ENCODE results near the gene NUTF2. TPM values are rescaled to one million over a fixed set of nuclear protein-coding genes. Genes with fewer than 3 reads are reported as not detected.
A peak's percentile ranks its signal among the peaks of the same experiment; 100 is the strongest.

The NUTF2 gene
- polyA plus RNA-seq, 2 donors, result 95.4 to 109 TPM

DNA sequence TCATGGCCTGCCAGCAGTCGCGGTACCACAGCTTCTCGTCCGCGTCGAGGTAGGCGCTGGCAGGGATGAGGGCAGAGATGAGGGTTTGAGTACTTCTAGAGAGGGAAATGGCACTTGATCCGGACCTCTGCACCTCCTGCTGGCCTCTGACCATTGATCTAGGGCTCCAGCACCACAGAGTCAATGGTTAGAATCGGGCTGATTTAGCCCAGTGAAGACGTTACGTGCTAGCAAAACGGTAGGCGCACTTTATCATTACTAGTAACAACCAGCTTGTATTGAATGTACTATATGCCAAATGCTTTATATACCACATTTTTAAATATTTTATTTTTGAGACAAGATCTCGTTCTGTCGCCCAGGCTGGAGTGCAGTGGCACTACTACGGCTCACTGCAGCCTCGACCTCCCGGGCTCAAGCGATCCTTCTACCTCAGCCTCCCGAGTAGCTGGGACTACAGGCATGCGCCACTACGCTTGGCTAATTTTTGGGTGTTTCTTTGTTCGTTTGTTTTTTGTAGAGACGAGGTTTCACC lies 39.5 kb upstream of the NUTF2 start:
- H3K36me3 ChIP-seq (ENCODE audit: control insufficient read depth in 2 of 2, insufficient read depth in 2 of 2, low read length in 1 of 2), result peaks cover 0 to under 1% of the 10 kb centered on the region in 2 donors
- H3K9me3 ChIP-seq (ENCODE audit: control insufficient read depth in 2 of 2, insufficient read depth in 1 of 2, low read depth in 1 of 2, low read length in 1 of 2), result no peaks in the 10 kb centered on the region
- WGBS, 2 donors, result 24 to 26% methylated on average over 24 of the region's 24 CpGs
- peaks cover 3 to 9% of the 10 kb centered on the region in 2 donors for H3K4me1 ChIP-seq (ENCODE audit: control insufficient read depth in 2 of 2, insufficient read depth in 2 of 2, low read length in 1 of 2)
- peak overlapping the region; percentile 88 to 92 for H3K4me3 ChIP-seq (ENCODE audit: low read depth in 1 of 2, low read length in 2 of 2)
- H3K27ac ChIP-seq (ENCODE audit: low read depth in 2 of 2, low read length in 1 of 2), result peak overlapping the region; percentile 19 to 64
- H3K27me3 ChIP-seq (ENCODE audit: control insufficient read depth in 1 of 2, insufficient read depth in 2 of 2, low read length in 2 of 2), result no peaks in the 10 kb centered on the region

GRCh38 chr16:67811899-67812298 lies 34.8 kb upstream of the NUTF2 start:
- H3K4me1 ChIP-seq (ENCODE audit: control insufficient read depth in 2 of 2, insufficient read depth in 2 of 2, low read length in 1 of 2), result no peaks in the 10 kb centered on the region
- no peak overlapping the region for H3K27ac ChIP-seq (ENCODE audit: low read depth in 2 of 2, low read length in 1 of 2)
- WGBS, 2 donors, result 96 to 100% methylated on average over 1 of the region's 1 CpG
- H3K4me3 ChIP-seq (ENCODE audit: low read depth in 1 of 2, low read length in 2 of 2), result no peak overlapping the region
- no peaks in the 10 kb centered on the region for H3K9me3 ChIP-seq (ENCODE audit: control insufficient read depth in 2 of 2, insufficient read depth in 1 of 2, low read depth in 1 of 2, low read length in 1 of 2)
- H3K36me3 ChIP-seq (ENCODE audit: control insufficient read depth in 2 of 2, insufficient read depth in 2 of 2, low read length in 1 of 2), result no peaks in the 10 kb centered on the region
- H3K27me3 ChIP-seq (ENCODE audit: control insufficient read depth in 1 of 2, insufficient read depth in 2 of 2, low read length in 2 of 2), result no peaks in the 10 kb centered on the region

GRCh38 chr16:67814567-67814966 lies 32.2 kb upstream of the NUTF2 start:
- Histone ChIP-seq H3K27me3 (ENCODE audit: control insufficient read depth in 1 of 2, insufficient read depth in 2 of 2, low read length in 2 of 2) (no peaks in the 10 kb centered on the region), H3K9me3 (ENCODE audit: control insufficient read depth in 2 of 2, insufficient read depth in 1 of 2, low read depth in 1 of 2, low read length in 1 of 2) (no peaks in the 10 kb centered on the region), H3K27ac (ENCODE audit: low read depth in 2 of 2, low read length in 1 of 2) (no peak overlapping the region), H3K36me3 (ENCODE audit: control insufficient read depth in 2 of 2, insufficient read depth in 2 of 2, low read length in 1 of 2) (no peaks in the 10 kb centered on the region), H3K4me1 (ENCODE audit: control insufficient read depth in 2 of 2, insufficient read depth in 2 of 2, low read length in 1 of 2) (no peaks in the 10 kb centered on the region), H3K4me3 (ENCODE audit: low read depth in 1 of 2, low read length in 2 of 2) (no peak overlapping the region)
- 90 to 91% methylated on average over 8 of the region's 8 CpGs for WGBS, 2 donors

GRCh38 chr16:67820608-67821259 lies 26.0 kb upstream of the NUTF2 start:
- Histone ChIP-seq H3K9me3 (ENCODE audit: control insufficient read depth in 2 of 2, insufficient read depth in 1 of 2, low read depth in 1 of 2, low read length in 1 of 2) (no peaks in the 10 kb centered on the region), H3K27ac (ENCODE audit: low read depth in 2 of 2, low read length in 1 of 2) (no peak overlapping the region), H3K27me3 (ENCODE audit: control insufficient read depth in 1 of 2, insufficient read depth in 2 of 2, low read length in 2 of 2) (no peaks in the 10 kb centered on the region), H3K36me3 (ENCODE audit: control insufficient read depth in 2 of 2, insufficient read depth in 2 of 2, low read length in 1 of 2) (peaks cover 0 to 4% of the 10 kb centered on the region in 2 donors), H3K4me3 (ENCODE audit: low read depth in 1 of 2, low read length in 2 of 2) (no peak overlapping the region), H3K4me1 (ENCODE audit: control insufficient read depth in 2 of 2, insufficient read depth in 2 of 2, low read length in 1 of 2) (no peaks in the 10 kb centered on the region)
- 89 to 94% methylated on average over 11 of the region's 11 CpGs for WGBS, 2 donors

- Histone ChIP-seq H3K4me3 (ENCODE audit: low read depth in 1 of 2, low read length in 2 of 2) (no peak overlapping the region), H3K27me3 (ENCODE audit: control insufficient read depth in 1 of 2, insufficient read depth in 2 of 2, low read length in 2 of 2) (no peaks in the 10 kb centered on the region), H3K9me3 (ENCODE audit: control insufficient read depth in 2 of 2, insufficient read depth in 1 of 2, low read depth in 1 of 2, low read length in 1 of 2) (no peaks in the 10 kb centered on the region), H3K4me1 (ENCODE audit: control insufficient read depth in 2 of 2, insufficient read depth in 2 of 2, low read length in 1 of 2) (no peaks in the 10 kb centered on the region), H3K27ac (ENCODE audit: low read depth in 2 of 2, low read length in 1 of 2) (no peak overlapping the region), H3K36me3 (ENCODE audit: control insufficient read depth in 2 of 2, insufficient read depth in 2 of 2, low read length in 1 of 2) (peaks cover 0 to 9% of the 10 kb centered on the region in 2 donors)
- WGBS, 2 donors, result 90 to 92% methylated on average over 2 of the region's 2 CpGs
These were observed 24.2 kb upstream of the NUTF2 start for GRCh38 chr16:67822511-67822910.

- Histone ChIP-seq H3K27ac (ENCODE audit: low read depth in 2 of 2, low read length in 1 of 2) (no peak overlapping the region), H3K27me3 (ENCODE audit: control insufficient read depth in 1 of 2, insufficient read depth in 2 of 2, low read length in 2 of 2) (no peaks in the 10 kb centered on the region), H3K36me3 (ENCODE audit: control insufficient read depth in 2 of 2, insufficient read depth in 2 of 2, low read length in 1 of 2) (peaks cover 13 to 30% of the 10 kb centered on the region in 2 donors), H3K9me3 (ENCODE audit: control insufficient read depth in 2 of 2, insufficient read depth in 1 of 2, low read depth in 1 of 2, low read length in 1 of 2) (no peaks in the 10 kb centered on the region), H3K4me1 (ENCODE audit: control insufficient read depth in 2 of 2, insufficient read depth in 2 of 2, low read length in 1 of 2) (no peaks in the 10 kb centered on the region), H3K4me3 (ENCODE audit: low read depth in 1 of 2, low read length in 2 of 2) (no peak overlapping the region)
- 84 to 87% methylated on average over 8 of the region's 8 CpGs for WGBS, 2 donors
These were observed 21.6 kb upstream of the NUTF2 start for GRCh38 chr16:67825119-67825518.

GRCh38 chr16:67825906-67826305 lies 20.8 kb upstream of the NUTF2 start:
- peaks cover 13 to 36% of the 10 kb centered on the region in 2 donors for H3K36me3 ChIP-seq (ENCODE audit: control insufficient read depth in 2 of 2, insufficient read depth in 2 of 2, low read length in 1 of 2)
- 93 to 96% methylated on average over 14 of the region's 14 CpGs for WGBS, 2 donors

DNA sequence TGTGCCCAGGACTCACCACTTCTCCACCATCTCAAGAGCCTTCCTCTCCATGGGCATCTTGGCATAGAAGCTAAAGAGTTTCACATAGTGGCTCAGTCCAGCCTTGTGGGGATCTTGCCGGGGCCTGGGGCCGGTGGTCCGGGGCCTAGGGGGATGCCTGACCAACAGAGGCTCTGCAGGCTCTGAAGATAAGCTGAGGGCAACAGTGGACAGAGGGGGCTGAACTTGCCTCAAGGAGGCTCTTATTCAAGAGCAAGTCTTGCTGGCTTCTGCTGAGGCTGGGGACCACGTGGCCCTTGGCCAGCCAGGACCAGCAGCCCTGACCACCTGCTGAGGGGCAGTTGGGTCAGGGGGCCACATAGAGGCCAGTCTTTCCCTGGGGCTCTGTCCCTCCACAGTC lies 18.1 kb upstream of the NUTF2 start:
- H3K4me1 ChIP-seq (ENCODE audit: control insufficient read depth in 2 of 2, insufficient read depth in 2 of 2, low read length in 1 of 2), result peaks cover 0 to 4% of the 10 kb centered on the region in 2 donors
- WGBS, 2 donors, result 91 to 94% methylated on average over 4 of the region's 4 CpGs
- H3K36me3 ChIP-seq (ENCODE audit: control insufficient read depth in 2 of 2, insufficient read depth in 2 of 2, low read length in 1 of 2), result peaks cover 19 to 48% of the 10 kb centered on the region in 2 donors
- H3K4me3 ChIP-seq (ENCODE audit: low read depth in 1 of 2, low read length in 2 of 2), result no peak overlapping the region
- H3K9me3 ChIP-seq (ENCODE audit: control insufficient read depth in 2 of 2, insufficient read depth in 1 of 2, low read depth in 1 of 2, low read length in 1 of 2), result no peaks in the 10 kb centered on the region
- H3K27ac ChIP-seq (ENCODE audit: low read depth in 2 of 2, low read length in 1 of 2), result no peak overlapping the region
- H3K27me3 ChIP-seq (ENCODE audit: control insufficient read depth in 1 of 2, insufficient read depth in 2 of 2, low read length in 2 of 2), result no peaks in the 10 kb centered on the region

More at GRCh38 chr16:67825906-67826305, 20.8 kb upstream of the NUTF2 start:
- H3K9me3 ChIP-seq (ENCODE audit: control insufficient read depth in 2 of 2, insufficient read depth in 1 of 2, low read depth in 1 of 2, low read length in 1 of 2), result no peaks in the 10 kb centered on the region
- H3K4me1 ChIP-seq (ENCODE audit: control insufficient read depth in 2 of 2, insufficient read depth in 2 of 2, low read length in 1 of 2), result no peaks in the 10 kb centered on the region
- H3K4me3 ChIP-seq (ENCODE audit: low read depth in 1 of 2, low read length in 2 of 2), result no peak overlapping the region
- H3K27me3 ChIP-seq (ENCODE audit: control insufficient read depth in 1 of 2, insufficient read depth in 2 of 2, low read length in 2 of 2), result no peaks in the 10 kb centered on the region
- H3K27ac ChIP-seq (ENCODE audit: low read depth in 2 of 2, low read length in 1 of 2), result no peak overlapping the region

DNA sequence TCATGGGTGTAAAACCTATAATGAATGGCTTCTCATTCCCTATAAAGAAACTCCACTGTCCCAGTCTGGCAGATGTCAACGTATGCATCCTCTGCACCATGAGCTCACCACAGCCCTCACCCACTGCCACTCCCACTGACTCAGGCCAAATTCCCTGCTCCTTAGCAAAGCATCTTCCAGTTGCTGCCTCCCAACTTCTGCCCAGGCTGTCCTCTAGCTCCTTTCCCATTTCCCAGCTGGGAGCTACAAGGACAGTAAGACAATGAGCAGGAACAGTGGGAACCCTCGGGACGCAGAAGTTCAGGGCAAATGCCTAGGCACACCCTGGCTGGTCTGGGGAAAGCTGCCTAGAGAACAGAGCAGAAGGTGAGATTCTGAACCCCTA lies 13.7 kb upstream of the NUTF2 start:
- Histone ChIP-seq H3K27me3 (ENCODE audit: control insufficient read depth in 1 of 2, insufficient read depth in 2 of 2, low read length in 2 of 2) (no peaks in the 10 kb centered on the region), H3K4me1 (ENCODE audit: control insufficient read depth in 2 of 2, insufficient read depth in 2 of 2, low read length in 1 of 2) (peaks cover 0 to 4% of the 10 kb centered on the region in 2 donors), H3K36me3 (ENCODE audit: control insufficient read depth in 2 of 2, insufficient read depth in 2 of 2, low read length in 1 of 2) (peaks cover 17 to 38% of the 10 kb centered on the region in 2 donors), H3K4me3 (ENCODE audit: low read depth in 1 of 2, low read length in 2 of 2) (peak overlapping the region; percentile 76 to 89), H3K9me3 (ENCODE audit: control insufficient read depth in 2 of 2, insufficient read depth in 1 of 2, low read depth in 1 of 2, low read length in 1 of 2) (no peaks in the 10 kb centered on the region), H3K27ac (ENCODE audit: low read depth in 2 of 2, low read length in 1 of 2) (peak overlapping the region; percentile 22 to 75)
- WGBS, 2 donors, result 2 to 4% methylated on average over 3 of the region's 3 CpGs

All from esophagus (tissue), 2 donors.